IMR-90 (cell line): ENCODE results near the gene SLC6A17. TPM values are rescaled to one million over a fixed set of nuclear protein-coding genes. Genes with fewer than 3 reads are reported as not detected.

Source experiments
- ATAC-seq: fragments of 200-7000 bp; cut with Tn5 transposase; 2 replicates; pipeline ENCODE4 v1.9.1; 2020; ENCODE audit warnings: low read depth, mild to moderate bottlenecking, moderate library complexity
- BruUV-seq: library from RNA; stranded (reverse); fragments of 400-500 nt; replicated peaks from 2 replicates; lab custom pipeline; 2021; lab: Mats Ljungman, UMichigan
- CTCF ChIA-PET: fragments of 300-600 bp; formaldehyde crosslinking; extraction: SDS; loops from one replicate; lab custom pipeline; 2021; ENCODE audit warnings: antibody characterized with exemption; lab: Yijun Ruan, JAX
- POLR2A ChIA-PET: fragments of 300-600 bp; sonication (Branson Sonifier 250); formaldehyde crosslinking; loops from one replicate; lab custom pipeline; 2022; ENCODE audit warnings: antibody characterized with exemption; ENCODE audit not compliant: unreplicated experiment; lab: Charles Lee
- DNase-seq: peaks from one replicate; pipeline ENCODE4 v3.0.0; 2013
- H2AFZ ChIP-seq: replicated peaks from 2 replicates; pipeline ENCODE3; 2013; ENCODE audit warnings: low read length, mild to moderate bottlenecking; ENCODE audit not compliant: poor library complexity
- H2AK5ac ChIP-seq: 2 replicates; pipeline ENCODE4 v1.6.1; 2013; ENCODE audit warnings: low read depth, low read length, inconsistent platforms
- H2AK9ac ChIP-seq: replicated peaks from 2 replicates; pipeline ENCODE3; 2013; ENCODE audit warnings: mild to moderate bottlenecking, low read depth, low read length, moderate library complexity; ENCODE audit not compliant: poor library complexity
- H2BK120ac ChIP-seq: 2 replicates; pipeline ENCODE4 v1.6.1; 2013; ENCODE audit warnings: low read depth, low read length, inconsistent platforms
- H2BK15ac ChIP-seq: 3 replicates; pipeline ENCODE4 v1.6.1; 2013; ENCODE audit warnings: low read depth, low read length, inconsistent platforms
- H2BK20ac ChIP-seq: 2 replicates; pipeline ENCODE4 v1.6.1; 2013; ENCODE audit warnings: low read depth, mild to moderate bottlenecking, inconsistent platforms, low read length, moderate library complexity
- H2BK5ac ChIP-seq: 2 replicates; pipeline ENCODE4 v1.6.1; 2013; ENCODE audit warnings: mild to moderate bottlenecking, low read depth, low read length, inconsistent platforms; ENCODE audit not compliant: poor library complexity, severe bottlenecking
- H3K14ac ChIP-seq: replicated peaks from 2 replicates; pipeline ENCODE4 v1.6.1; 2013; ENCODE audit warnings: low read depth, low read length, inconsistent platforms
- H3K18ac ChIP-seq: 2 replicates; pipeline ENCODE4 v1.6.1; 2013; ENCODE audit warnings: low read depth, low read length, control low read depth
- H3K23ac ChIP-seq: 2 replicates; pipeline ENCODE4 v1.6.1; 2013; ENCODE audit warnings: low read depth, low read length, inconsistent platforms
- H3K27ac ChIP-seq: 2 replicates; pipeline ENCODE4 v1.5.1; 2013; ENCODE audit warnings: mild to moderate bottlenecking, control low read depth, low read length; ENCODE audit not compliant: insufficient read depth
- H3K27me3 ChIP-seq: 2 replicates; pipeline ENCODE4 v1.6.1; 2013; ENCODE audit warnings: low read length; ENCODE audit not compliant: control insufficient read depth, insufficient read depth
- H3K36me3 ChIP-seq: 2 replicates; pipeline ENCODE4 v1.6.1; 2013; ENCODE audit warnings: low read length, mixed read lengths; ENCODE audit not compliant: control insufficient read depth, insufficient read depth
- H3K4ac ChIP-seq: 2 replicates; pipeline ENCODE4 v1.6.1; 2013; ENCODE audit warnings: low read depth, low read length, inconsistent platforms
- H3K4me1 ChIP-seq: 2 replicates; pipeline ENCODE4 v1.6.1; 2013; ENCODE audit warnings: low read length, mixed read lengths; ENCODE audit not compliant: control insufficient read depth, insufficient read depth
- H3K4me2 ChIP-seq: 2 replicates; pipeline ENCODE4 v1.6.1; 2013; ENCODE audit warnings: low read depth, mild to moderate bottlenecking, control low read depth, low read length, moderate library complexity
- H3K4me3 ChIP-seq: 2 replicates; pipeline ENCODE4 v1.5.1; 2013; ENCODE audit warnings: low read depth, mild to moderate bottlenecking, control low read depth, low read length, moderate library complexity; ENCODE audit not compliant: insufficient read depth
- H3K56ac ChIP-seq: 2 replicates; pipeline ENCODE4 v1.6.1; 2013; ENCODE audit warnings: low read length, inconsistent platforms; ENCODE audit not compliant: insufficient read depth; ENCODE audit errors: extremely low read depth
- H3K79me1 ChIP-seq, 2 experiments: 2 replicates each; pipeline ENCODE4 v1.6.1; 2013; ENCODE audit warnings: low read length in 2 of 2, inconsistent platforms in 1 of 2, low read depth in 1 of 2
- H3K9ac ChIP-seq: 2 replicates; pipeline ENCODE4 v1.6.1; 2013; ENCODE audit warnings: low read depth, low read length, control low read depth
- H3K9me1 ChIP-seq: 2 replicates; pipeline ENCODE4 v1.6.1; 2013; ENCODE audit warnings: low read length, inconsistent platforms; ENCODE audit not compliant: insufficient read depth
- H3K9me3 ChIP-seq: 2 replicates; pipeline ENCODE4 v1.6.1; 2013; ENCODE audit warnings: low read length; ENCODE audit not compliant: control insufficient read depth, insufficient read depth
- H4K20me1 ChIP-seq: 2 replicates; pipeline ENCODE4 v1.6.1; 2013; ENCODE audit warnings: low read length, inconsistent platforms; ENCODE audit not compliant: insufficient read depth
- H4K5ac ChIP-seq: 2 replicates; pipeline ENCODE4 v1.6.1; 2013; ENCODE audit warnings: mild to moderate bottlenecking, low read depth, low read length, control low read depth
- H4K8ac ChIP-seq, 2 experiments: 2 replicates each; pipeline ENCODE4 v1.6.1; 2013; ENCODE audit warnings: low read depth in 2 of 2, low read length in 2 of 2, control low read depth in 1 of 2, inconsistent platforms in 1 of 2
- H4K91ac ChIP-seq: 2 replicates; pipeline ENCODE4 v1.6.1; 2013; ENCODE audit warnings: low read depth, low read length, inconsistent platforms; ENCODE audit not compliant: insufficient read depth
- BHLHE40 ChIP-seq: fragments of 150-350 bp; IDR thresholded peaks from 2 replicates; pipeline ENCODE4 v1.6.1; 2016; ENCODE audit warnings: mild to moderate bottlenecking, low read depth, low read length
- CHD1 ChIP-seq: IDR thresholded peaks from 2 replicates; pipeline ENCODE4 v1.6.1; 2012; ENCODE audit warnings: low read depth, low read length, improper control_type of control experiment
- ELK1 ChIP-seq: fragments of 150-350 bp; IDR thresholded peaks from 2 replicates; pipeline ENCODE4 v1.6.1; 2016; ENCODE audit warnings: low read depth, mild to moderate bottlenecking, low read length, moderate library complexity, borderline replicate concordance
- MAFK ChIP-seq: IDR thresholded peaks from 2 replicates; pipeline ENCODE4 v1.6.1; 2012; ENCODE audit warnings: low read depth, low read length, improper control_type of control experiment
- MXI1 ChIP-seq: IDR thresholded peaks from 2 replicates; pipeline ENCODE4 v1.6.1; 2012; ENCODE audit warnings: low read depth, mild to moderate bottlenecking, low read length, moderate library complexity, borderline replicate concordance
- NFE2L2 ChIP-seq: fragments of 150-350 bp; IDR thresholded peaks from 2 replicates; pipeline ENCODE4 v1.6.1; 2016; ENCODE audit warnings: low read depth, mild to moderate bottlenecking, low read length
- RAD21 ChIP-seq: IDR thresholded peaks from 2 replicates; pipeline ENCODE4 v1.6.1; 2012; ENCODE audit warnings: low read length, improper control_type of control experiment
- RFX5 ChIP-seq: IDR thresholded peaks from 2 replicates; pipeline ENCODE4 v1.8.0; 2012; ENCODE audit warnings: low read depth, mild to moderate bottlenecking, low read length, moderate library complexity
- SMC3 ChIP-seq: fragments of 150-350 bp; IDR thresholded peaks from 2 replicates; pipeline ENCODE4 v1.6.1; 2016; ENCODE audit warnings: low read depth, mild to moderate bottlenecking, antibody characterized with exemption, low read length, moderate library complexity
- WGBS, 2 experiments: methylation state at CpG; one replicate each; pipeline versions ENCODE4 v1.1.5 to v1.1.7; 2013; ENCODE audit warnings: missing lambda C conversion rate in 2 of 2; ENCODE audit not compliant: insufficient read length in 1 of 2; ENCODE audit errors: extremely low coverage in 2 of 2; 5-methylcytosine and 5-hydroxymethylcytosine counted together
- dilution Hi-C: fragments of 300-500 bp; cut with HindIII; formaldehyde crosslinking; loops from one replicate; pipeline ENCODE4 v1.14.3; 2018; ENCODE audit warnings: low sequenced_read_pairs; ENCODE audit not compliant: unreplicated experiment
- in situ Hi-C: fragments of 300-500 bp; cut with MboI; formaldehyde crosslinking; loops from 3 replicates; pipeline ENCODE4 v1.14.3; 2019; ENCODE audit warnings: low sequenced_read_pairs, inconsistent platforms, mixed read lengths
- intact Hi-C: fragments of 100-400 bp; cut with micrococcal nuclease; formaldehyde crosslinking; loops from 2 replicates; pipeline ENCODE4 v1.10.0; 2022
- polyA plus RNA-seq, 3 experiments: library from polyadenylated mRNA; depleted of rRNA; stranded (reverse); fragments of >200 nt; gene quantifications; 2 replicates each; pipeline ENCODE4 v1.2.3, GENCODE V29; 2012; ENCODE audit warnings: low replicate concordance in 1 of 3
- total RNA-seq: library from RNA; depleted of rRNA; stranded (reverse); fragments of >200 nt; gene quantifications from 2 replicates; pipeline ENCODE4 v1.2.3, GENCODE V29; 2012
- TF ChIP-seq, protein P1 (sequence below): conservative IDR thresholded peaks from 2 replicates; pipeline ENCODE4 v1.5.1; 2012; ENCODE audit warnings: mild to moderate bottlenecking, low read depth, low read length, improper control_type of control experiment

The SLC6A17 gene
- total and polyA plus RNA-seq, 2 of the 4 experiments (the other 2 are of a cell fraction), result 0.54 to 0.82 TPM

DNA sequence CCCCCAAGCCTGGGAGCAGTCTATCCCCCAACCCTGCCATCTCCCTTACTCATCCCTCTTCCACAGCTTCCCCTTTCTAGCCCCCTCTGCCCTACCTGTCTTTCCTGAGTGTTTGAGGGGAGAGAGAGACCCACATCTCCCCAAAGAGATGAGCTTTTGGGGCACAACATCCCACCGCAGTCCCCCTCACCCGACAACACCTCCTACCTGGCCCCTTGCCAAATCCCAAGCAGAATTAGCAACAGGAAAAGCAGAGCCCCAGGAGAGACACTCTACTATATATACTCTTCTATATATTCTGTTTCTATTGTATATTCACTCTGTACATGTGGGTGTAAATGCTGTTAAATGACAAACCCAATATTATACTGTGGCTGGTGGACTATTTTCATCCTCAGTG lies 49.9 kb downstream of the SLC6A17 start:
- Histone ChIP-seq H3K4me1 (0 out of 2 replicates have a peak, but pooled peaks cover 1% of the 10 kb centered on the region), H2AK5ac (no peak overlapping the region), H3K9me3 (no peaks in the 10 kb centered on the region), H4K5ac (no peak overlapping the region), H3K27ac (no peak overlapping the region), H3K9ac (no peak overlapping the region), H3K79me1 (no peaks in the 10 kb centered on the region), H2AFZ (no peak overlapping the region), H3K18ac (no peak overlapping the region), H4K8ac (no peak overlapping the region), H3K14ac (no peak overlapping the region), H3K23ac (no peak overlapping the region), H3K9me1 (no peaks in the 10 kb centered on the region), H2BK20ac (no peak overlapping the region), H2BK120ac (no peak overlapping the region), H3K36me3 (no peaks in the 10 kb centered on the region), H3K56ac (no peak overlapping the region), H2BK15ac (no peak overlapping the region), H3K27me3 (no peaks in the 10 kb centered on the region; the same call in 1 of the 2 replicates), H3K4me3 (no peak overlapping the region), H2AK9ac (no peak overlapping the region), H3K4me2 (no peak overlapping the region), H3K4ac (no peak overlapping the region), H4K91ac (no peak overlapping the region), H2BK5ac (no peak overlapping the region), H4K20me1 (no peaks in the 10 kb centered on the region)
- DNase-seq, result no peak
- CTCF ChIA-PET, result interaction anchor here (4.4 kb wide), 1 partner anchor 296 kb away, joined by 31 read pairs; no protein-coding TSS in a partner anchor
- TF ChIP-seq, protein P1, sequence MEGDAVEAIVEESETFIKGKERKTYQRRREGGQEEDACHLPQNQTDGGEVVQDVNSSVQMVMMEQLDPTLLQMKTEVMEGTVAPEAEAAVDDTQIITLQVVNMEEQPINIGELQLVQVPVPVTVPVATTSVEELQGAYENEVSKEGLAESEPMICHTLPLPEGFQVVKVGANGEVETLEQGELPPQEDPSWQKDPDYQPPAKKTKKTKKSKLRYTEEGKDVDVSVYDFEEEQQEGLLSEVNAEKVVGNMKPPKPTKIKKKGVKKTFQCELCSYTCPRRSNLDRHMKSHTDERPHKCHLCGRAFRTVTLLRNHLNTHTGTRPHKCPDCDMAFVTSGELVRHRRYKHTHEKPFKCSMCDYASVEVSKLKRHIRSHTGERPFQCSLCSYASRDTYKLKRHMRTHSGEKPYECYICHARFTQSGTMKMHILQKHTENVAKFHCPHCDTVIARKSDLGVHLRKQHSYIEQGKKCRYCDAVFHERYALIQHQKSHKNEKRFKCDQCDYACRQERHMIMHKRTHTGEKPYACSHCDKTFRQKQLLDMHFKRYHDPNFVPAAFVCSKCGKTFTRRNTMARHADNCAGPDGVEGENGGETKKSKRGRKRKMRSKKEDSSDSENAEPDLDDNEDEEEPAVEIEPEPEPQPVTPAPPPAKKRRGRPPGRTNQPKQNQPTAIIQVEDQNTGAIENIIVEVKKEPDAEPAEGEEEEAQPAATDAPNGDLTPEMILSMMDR, result no peak
- TF ChIP-seq BHLHE40 (no peak), CHD1 (no peak), RAD21 (no peak), MXI1 (no peak), SMC3 (no peak), ELK1 (no peak), RFX5 (no peak), MAFK (no peak), NFE2L2 (no peak)
- intact Hi-C loops (no loop called here), dilution Hi-C loops (no loop called here), in situ Hi-C loops (loop anchor here (5.0 to 10.0 kb wide), 3 partner anchors 107 to 262 kb away; no protein-coding TSS in a partner anchor)
- BruUV-seq, result no TSS peak
- POLR2A ChIA-PET, result no interaction called here
- no peak for ATAC-seq
- WGBS, 2 experiments, result no CpG with 5 or more reads among the region's 2 CpGs
